NCI-H1092 treated with DMSO at 0.1 percent for 48 hours (cell line): Measurements from ENCODE around the gene PTOV1.

ENCODE experiments used
- DNase-seq: peaks from one replicate; lab custom pipeline; 2025; lab: John Stamatoyannopoulos, UW

The PTOV1 gene

DNA sequence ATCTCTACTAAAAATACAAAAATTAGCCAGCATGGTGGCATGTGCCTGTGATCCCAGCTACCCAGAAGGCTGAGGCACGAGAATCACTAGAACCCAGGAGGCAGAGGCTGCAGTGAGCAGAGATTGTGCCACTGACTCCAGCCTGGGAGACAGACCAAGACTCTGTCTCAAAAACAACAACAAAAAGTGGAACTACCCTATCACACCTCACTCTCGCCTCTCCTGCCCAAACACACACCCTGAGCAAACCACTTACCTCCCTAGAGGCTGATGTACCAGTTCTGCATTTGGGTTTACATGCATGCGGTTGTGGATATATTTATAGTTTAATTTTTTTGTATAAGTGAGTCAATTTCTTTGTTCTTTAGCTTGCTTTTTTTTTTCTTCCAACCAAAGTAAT lies 7.7 kb upstream of the PTOV1 start:
- no peak for DNase-seq

DNA sequence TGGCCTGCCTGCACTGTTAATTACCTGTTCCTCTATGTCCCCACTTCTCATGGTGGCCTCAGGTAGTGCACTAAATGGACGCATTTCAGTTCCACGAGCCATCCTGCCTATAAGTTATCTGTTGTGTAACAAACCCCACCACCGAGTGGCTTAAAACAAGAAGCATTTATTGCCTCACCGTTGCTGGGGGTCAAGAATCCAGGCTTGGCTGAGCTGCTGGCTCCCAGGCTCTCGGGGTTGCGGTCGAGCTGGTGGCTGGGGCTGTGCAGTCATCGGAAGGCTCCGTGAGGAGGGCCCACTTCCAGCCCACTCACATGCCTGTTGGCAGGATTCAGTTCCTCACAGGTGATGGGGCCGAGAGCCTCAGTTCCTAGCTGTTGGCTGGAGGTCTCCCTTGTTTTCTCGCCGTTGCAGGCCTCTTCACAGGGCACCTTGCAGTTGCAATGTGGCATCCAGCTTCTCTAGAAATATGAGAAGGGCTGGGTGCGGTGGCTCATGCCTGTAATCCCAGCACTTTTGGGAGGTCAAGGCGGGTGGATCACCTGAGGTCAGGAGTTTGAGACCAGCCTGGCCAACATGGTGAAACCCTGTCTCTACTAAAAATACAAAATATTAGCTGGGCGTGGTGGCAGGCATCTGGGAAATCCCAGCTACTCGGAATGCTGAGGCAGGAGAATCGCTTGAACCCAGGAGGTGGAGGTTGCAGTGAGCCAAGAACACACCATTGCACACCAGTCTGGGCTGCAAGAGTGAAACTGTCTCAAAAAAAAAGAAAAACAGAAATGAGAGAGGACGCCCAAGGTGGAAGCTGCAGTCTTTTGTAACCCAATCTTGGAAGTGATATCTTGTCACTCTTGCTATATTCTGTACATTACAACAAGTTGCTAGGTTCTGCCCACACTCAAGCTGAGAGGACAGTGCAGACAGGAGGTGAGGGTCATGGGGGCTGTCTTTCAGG lies 6.5 kb upstream of the PTOV1 start:
- no peak for DNase-seq

DNA sequence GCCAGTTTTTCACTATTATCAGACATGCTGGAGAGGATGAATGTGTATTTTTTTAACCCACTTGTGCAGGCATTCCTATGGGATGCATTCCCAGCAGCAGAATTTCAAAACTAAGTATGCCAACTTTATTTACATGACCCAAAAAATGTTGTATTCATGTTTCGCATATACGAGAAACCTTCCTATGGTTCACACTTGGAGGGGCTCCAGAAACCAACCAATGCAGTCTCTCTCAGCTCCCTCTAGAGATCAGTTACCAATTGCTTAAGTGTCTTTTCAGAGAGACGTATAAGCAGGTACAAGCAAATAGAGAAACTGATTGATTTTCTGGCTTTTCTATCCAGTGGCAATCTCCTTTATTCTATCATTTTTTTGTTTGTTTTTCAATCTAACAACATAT lies 5.5 kb upstream of the PTOV1 start:
- DNase-seq = no peak

DNA sequence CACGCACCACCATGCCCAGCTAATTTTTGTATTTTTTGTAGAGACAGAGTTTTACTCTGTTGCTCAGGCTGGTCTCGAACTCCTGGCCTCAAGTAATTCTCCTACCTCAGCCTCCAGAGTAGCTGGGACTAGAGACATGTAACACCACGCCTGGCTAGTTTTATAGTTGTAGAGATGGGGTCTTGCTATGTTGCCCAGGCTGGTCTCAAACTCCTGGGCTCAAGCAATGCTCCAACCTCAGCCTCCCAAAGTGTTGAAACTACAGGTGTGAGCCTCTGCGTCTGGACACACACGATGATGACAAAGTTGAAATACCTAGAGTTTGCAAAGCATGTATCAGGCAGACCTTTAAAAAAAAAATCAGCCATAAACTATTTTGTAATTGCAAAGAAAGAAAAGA lies 4.6 kb upstream of the PTOV1 start:
- DNase-seq = no peak

DNA sequence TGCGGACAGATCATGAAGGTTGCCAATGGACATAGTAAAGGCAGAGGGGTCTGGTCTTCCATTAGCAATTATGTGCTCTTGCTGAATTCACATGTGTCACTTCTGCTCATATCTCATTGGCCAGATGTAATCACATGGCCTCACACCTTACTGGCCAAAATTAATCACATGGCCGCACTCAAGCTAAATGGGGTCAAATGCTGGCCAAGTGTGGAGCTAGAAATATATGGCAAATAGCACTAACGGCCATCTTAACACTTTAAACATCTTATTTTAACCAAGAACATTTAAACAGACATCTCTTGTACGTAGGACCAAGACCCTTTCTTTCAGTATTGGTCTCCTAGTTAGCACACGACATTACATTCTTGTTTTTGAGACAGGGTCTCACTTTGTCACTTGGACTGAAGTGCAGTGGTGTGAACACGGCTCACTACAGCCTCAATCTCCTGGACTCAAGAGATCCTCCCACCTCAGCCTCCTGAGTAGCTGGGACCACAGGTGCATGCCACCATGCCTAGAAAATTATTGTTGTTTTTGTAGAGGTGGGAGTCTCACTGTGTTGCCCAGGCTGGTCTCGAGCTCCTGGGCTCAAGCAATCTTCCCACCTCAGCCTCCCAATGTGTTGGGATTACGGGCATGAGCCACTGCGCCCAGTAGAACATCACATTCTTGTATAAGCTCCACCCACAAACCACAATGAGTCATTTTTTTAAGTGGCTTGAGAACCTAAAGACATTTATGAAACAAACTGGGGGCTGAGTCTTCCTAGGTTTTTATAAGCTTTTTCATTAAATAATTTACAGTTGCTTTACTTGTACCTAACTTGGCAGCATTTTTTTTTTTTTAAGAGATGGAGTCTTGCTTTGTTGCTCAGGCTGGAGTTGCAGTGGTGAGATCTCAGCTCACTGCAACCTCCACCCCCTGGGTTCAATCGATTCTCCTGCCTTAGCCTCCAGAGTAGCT lies 2.9 kb upstream of the PTOV1 start:
- no peak for DNase-seq

DNA sequence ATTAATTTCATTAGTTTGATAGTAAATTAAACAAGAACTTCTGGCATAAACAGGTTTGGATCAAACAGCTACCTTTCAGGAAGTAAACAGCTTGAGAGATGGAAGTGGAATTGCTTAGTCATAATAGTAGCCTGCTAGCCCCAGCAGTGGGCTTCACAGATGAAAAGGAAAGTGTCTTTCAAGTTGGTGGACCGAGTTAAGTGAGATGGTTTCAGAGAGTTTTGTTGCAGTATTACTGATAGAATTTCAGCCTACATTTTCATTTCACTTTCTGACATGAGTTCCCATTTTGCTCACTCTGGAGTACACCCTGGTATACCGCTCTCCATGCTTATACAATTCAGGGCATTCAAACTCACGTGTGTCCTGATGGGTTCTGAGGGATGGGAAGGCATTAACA lies 2.0 kb upstream of the PTOV1 start:
- DNase-seq = no peak

DNA sequence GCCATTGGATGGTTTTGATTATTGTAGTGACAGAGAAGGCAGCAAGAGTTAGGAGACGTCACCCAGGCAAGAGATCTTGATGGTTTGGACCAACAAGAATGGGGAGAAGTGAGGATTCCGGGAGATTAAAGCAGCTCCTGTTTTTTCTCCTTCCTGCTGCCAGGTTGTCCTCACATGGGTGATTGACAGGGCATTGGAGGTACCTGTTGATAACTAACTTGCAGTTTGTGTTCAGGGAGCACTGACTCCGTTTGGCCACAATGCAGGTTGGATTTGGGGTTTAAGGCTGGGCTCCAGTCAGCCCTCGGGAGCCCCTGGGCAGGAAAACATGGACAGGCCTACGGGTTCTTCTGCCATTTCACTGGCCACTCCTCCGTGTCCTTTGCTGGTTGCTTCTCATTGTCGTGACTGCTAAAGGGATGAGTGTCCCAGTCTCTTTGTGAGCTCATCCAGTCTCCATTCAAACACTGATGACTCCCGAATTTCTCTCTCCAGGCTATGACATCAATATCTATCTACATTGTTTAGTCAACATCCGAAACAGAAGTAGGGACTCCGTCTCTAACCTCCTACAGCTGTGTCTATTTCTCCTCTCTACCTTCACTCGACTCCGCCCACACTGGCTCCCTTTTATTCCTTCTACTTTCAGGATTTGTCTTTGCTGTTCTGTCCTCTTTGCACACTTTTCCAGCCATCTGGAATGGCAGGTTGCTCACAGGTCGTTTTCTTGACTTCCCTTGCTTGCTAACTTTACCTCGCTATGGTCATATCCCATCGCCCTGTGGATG lies 1.3 kb upstream of the PTOV1 start:
- DNase-seq = no peak

DNA sequence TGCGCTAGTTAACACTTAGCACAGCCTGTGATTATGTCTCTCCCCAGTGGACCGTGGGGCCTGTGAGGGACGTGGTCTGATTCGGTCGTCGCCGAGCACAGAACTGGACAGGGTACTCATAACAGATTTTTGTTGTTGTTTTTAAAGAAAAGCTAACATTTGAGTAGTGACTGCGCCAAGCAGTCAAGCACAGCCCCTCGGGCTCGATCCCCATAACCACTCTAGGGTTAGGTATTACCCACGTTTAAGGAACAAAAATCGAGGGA lies 805 bp upstream of the PTOV1 start:
- DNase-seq = no peak

DNA sequence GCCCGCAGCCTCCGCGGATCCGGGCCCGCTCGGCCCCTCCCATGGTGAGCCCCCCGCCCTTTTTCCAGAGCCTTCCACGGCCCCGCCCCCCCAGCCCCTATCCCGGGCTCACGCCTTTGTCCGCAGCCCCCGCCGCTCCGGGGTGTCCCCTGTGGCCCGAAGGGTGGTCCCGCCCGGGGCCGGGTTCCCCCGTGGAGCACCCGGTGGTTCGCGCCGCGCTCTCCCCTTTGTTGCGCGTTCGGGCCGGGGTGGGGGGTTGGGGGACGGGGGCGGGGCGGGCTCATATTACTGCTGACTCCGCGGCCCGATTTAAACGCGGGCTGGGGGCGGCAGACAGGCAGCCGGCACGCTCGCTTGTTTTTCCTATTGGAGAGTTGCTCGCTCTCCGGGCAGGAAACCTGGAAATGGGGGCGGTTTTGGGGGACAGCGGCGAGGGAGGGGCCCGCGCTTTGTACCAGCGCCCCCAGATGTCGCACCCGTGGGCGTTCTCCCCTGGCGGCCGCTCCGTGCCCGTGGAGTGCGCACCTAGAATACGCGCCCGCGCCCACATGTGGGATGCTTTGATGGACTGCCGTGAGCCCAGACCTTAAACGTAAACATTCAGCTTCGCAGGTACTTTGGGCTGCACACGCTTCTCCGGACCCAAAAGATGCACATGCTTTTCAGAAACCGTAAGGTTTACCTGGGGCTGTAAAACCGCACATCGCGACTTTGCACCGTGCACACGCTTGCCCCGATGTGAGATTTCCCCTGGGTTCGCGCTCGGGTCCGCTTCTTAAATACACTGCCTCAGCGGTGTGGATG lies 699 bp downstream of the PTOV1 start:
- no peak for DNase-seq

DNA sequence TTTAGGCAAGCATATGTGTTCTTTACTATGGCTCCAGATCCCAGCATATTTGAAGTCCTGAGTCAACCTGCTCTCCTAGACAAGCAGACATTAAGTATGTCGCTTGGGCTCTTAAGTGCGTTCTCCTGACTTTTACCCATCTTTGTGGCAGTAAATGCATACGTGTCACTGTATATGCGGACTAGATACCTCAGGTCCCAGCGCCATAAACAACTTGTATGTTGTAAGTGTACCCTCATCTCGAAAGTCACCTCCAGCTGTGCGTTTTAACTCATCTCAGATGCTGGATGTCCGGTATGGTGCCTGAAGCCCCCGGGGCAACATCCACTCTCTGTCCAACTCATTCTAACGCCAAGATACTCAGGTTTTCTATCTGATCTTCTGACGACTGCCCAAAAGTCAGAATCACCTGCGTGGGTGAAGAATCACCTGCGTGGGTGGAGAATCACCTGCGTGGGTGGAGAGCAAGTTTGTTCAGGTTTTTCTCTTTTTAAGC lies 1.7 kb downstream of the PTOV1 start:
- no peak for DNase-seq

DNA sequence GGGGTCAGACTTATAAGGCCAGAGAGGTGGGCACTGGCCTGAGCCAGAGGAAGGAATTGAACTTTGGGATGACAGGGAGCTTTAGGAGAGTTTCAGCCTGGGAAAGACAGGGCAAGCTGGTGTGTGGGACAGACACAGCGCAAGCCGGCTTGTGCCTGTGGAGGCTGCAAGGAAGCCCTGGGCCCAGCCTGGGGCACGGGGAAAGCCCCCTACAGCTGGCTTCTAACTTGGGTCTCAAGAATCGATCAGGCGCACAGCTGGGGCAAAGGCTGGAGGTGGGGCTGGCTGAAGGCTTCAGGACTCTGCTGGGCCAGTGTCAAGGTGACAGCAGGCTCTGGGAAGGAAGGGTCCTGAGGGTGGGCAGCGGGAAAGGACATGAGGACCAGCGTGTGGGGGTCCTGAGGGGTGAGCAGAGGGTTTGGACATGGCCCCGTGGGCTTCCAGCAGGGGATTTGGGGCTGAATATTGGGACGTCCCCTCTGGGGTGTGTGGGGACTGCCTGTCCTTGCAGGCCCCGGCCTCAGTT lies 3.0 kb downstream of the PTOV1 start:
- DNase-seq = no peak

DNA sequence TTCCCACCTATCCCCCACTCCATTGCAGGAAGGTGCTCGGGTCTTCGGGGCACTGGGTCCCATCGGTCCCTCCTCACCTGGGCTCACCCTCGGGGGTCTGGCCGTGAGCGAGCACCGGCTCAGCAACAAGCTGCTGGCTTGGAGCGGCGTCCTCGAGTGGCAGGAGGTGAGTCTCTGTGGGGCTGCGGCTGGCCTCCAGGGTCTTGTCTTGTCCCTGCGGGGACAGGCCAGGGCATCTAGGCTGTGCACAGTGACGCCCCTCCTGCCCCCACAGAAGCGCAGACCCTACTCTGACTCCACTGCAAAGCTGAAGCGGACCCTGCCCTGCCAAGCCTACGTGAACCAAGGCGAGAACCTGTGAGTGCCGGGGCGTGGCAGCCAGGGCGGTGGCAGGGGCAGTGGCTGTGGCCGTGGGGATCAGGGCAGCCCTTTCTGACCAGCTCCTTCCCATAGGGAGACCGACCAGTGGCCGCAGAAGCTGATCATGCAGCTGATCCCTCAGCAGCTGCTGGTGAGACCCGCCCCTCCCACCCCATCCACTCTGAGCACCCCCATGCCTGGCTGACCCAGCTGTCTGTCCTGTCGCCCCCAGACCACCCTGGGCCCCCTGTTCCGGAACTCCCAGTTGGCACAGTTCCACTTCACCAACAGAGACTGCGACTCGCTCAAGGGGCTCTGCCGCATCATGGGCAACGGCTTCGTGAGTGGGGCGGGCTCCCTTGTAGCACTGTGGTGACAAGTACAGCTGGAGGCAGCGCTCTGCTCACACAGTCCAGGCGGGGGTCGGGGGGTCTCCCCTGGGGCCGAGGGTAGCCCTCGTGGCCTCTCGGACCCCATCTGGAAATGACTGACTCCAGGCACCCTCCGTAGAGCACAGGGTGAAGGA lies 3.7 kb downstream of the PTOV1 start:
- DNase-seq = no peak

DNA sequence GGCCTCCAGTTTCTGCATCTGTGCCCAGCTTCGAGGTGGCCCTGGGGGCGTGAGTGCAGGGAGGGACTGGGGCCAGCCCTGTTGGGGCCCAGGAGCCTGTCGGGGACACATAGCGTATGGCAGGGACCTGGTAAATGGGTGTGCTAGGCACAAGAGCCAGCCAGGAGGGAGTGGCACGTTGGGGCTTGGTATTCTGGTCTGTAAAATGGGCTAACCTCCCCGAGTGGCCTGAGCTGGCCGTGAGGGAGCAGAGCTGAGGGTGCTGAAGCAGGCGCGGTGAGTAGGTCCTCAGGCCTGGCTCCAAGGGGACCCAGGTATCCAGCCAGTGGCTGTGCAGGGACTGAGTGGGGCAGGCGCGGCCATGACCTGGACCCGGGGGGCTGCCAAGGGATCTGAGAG lies 4.3 kb downstream of the PTOV1 start:
- DNase-seq = no peak

DNA sequence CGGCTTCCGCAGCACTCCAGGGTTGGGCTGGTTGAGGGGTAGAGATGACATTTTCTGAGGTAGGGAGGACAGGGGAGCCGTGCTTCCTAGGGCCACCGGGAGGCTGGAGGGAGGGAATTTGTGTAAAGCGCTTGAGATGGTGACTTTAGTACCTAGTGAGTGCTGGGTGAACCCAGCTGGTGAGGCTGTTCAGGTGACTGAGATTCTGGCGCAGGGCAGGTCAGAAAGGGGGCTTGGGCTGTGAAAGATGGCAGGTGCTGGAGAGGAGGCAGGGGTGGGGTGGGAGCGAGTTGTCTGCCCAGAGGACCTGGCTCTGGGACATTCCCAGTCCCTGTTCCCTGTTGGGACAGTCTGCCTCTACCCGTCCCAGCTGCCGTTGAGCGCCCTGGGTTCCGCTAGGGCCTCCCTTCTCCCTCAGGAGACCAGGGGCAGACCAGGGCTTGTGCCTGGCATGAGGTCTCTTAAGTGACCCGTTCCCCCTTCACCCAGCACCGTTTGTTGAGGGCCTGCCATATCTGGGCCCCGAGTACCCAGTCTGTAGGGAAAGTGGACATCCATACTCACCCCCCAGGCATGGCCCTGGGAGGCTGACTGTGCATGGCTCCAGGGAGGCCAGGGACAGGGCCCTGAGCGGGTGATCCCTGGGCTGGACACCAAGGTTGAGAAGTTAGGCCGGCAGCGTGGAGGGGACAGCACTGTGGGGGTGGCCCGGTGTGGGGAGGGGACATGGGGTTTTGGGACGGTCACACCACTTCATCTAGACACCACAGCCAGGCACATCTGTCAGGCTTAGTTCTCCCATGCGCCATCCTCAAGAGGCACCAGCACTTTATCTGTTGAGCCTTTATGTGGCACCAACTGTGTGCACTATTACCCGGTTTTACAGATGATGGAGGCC lies 5.0 kb downstream of the PTOV1 start:
- DNase-seq = no peak

DNA sequence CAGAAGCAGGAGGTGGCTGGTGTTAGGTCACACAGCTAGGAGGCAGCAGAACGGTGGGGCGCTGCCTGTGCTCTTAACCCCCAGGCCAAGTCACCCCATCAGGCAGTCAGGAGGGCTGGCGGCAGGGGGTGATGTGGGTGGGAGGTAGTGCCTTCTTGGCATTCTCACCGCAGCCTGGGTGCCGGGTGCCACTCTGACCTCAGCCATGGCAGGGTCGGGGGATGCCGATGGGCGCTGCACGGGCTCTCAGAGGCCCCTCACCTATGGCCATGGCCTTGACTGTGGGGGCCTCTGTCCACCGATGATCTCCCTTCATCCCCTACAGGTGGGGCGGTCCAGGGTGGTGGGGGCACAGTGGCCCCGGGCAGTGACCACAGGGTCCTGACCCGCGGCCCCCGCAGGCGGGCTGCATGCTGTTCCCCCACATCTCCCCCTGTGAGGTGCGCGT lies 5.6 kb downstream of the PTOV1 start:
- DNase-seq = no peak

DNA sequence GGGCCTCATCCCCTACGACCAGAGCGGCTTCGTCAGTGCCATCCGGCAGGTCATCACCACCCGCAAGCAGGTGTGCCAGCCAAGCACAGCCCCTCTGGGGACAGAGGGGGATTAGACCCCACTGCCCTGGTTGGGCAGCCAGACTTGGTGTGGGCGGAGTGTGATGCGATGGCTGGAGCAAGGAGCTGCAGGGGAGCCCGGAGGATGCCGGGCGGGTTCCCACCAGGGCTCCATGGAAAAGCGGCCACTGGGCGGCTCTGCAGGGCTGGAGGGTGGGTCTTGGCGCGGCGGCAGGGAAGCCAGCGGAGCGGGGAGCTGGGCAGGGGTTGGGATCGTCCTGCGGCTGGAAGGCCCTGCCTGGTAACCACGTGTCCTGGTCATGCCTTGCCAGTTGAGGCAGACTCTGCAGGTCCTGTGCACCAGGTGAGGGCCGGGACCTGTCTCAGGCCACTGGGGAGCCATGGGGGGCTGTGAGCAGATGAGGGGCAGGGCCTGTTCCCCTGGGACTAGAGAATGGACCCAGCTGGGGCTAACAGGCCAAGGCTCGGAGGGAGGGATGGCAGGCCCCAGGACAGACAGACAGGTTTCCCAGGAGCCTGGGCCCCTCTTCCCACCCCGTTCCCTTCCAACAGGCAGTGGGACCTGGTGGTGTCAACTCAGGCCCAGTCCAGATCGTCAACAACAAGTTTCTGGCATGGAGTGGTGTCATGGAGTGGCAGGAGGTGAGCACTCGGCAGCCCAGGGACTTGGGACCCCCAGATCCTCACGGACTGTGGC lies 6.3 kb downstream of the PTOV1 start:
- no peak for DNase-seq

DNA sequence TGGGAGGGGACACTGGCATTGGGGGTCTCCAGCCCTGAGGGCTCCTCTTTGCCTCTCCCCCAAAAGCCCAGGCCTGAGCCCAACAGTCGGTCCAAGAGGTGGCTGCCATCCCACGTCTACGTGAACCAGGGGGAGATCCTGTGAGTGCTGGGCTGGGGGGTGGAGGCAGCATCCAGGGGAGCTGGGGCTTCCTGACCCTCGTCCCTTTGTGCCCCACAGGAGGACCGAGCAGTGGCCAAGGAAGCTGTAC lies 6.8 kb downstream of the PTOV1 start:
- DNase-seq = no peak
